ENCODE results near the gene RPS16. TPM values are rescaled to one million over a fixed set of nuclear protein-coding genes. Genes with fewer than 3 reads are reported as not detected.

Gene RPS16
- total and polyA plus RNA-seq, 4 donors = 109 to 1,094 (median 218) TPM

DNA sequence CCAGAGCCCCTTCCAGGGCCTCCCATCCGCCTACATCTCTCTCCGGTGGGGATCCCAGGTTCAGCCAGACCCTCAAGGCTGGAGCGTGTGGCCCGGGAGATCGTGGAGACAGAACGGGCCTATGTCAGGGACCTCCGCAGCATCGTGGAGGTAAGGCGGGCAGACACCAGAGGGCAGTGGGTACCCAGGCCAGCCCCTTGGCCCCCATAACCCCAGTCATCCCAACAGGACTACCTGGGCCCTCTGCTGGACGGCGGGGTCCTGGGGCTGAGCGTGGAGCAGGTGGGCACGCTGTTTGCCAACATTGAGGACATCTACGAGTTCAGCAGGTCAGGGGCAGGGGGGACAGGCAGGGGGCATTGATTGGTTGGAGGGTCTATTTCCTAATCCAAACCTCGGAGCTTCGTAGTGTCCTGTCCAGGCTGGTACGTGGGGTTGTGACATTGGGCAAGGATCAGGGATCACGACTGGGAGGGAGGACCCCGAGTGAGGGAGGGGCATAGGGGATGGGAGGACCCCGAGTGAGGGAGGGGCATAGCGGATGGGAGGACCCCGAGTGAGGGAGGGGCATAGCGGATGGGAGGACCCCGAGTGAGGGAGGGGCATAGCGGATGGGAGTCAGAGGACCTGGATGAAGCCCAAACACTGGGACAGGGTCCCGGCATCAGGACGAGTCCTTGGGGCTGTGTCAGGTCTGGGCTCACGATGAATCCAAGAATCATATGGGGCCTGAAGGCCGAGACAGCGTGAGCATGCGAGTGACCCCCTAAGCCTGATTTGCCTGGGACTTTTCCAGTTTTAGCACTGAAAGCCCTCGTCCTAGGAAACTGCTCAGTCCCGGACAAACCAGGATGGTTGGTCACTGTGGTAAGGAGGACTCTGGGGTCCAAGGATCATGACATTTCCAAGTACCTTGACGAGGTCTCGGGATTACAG lies 20.4 kb downstream of the RPS16 start:
- no peak overlapping the region for H3K9ac ChIP-seq (ENCODE audit: low read depth in 1 of 2, low read length in 2 of 2)
- H3K4me1 ChIP-seq (ENCODE audit: control insufficient read depth in 4 of 4, insufficient read depth in 4 of 4, low read length in 3 of 4) = peaks cover 5 to 29% (median 11%) of the 10 kb centered on the region in 4 donors
- no peaks in the 10 kb centered on the region for H3K9me3 ChIP-seq (ENCODE audit: control insufficient read depth in 4 of 4, low read length in 3 of 4)
- TF ChIP-seq, protein P1, sequence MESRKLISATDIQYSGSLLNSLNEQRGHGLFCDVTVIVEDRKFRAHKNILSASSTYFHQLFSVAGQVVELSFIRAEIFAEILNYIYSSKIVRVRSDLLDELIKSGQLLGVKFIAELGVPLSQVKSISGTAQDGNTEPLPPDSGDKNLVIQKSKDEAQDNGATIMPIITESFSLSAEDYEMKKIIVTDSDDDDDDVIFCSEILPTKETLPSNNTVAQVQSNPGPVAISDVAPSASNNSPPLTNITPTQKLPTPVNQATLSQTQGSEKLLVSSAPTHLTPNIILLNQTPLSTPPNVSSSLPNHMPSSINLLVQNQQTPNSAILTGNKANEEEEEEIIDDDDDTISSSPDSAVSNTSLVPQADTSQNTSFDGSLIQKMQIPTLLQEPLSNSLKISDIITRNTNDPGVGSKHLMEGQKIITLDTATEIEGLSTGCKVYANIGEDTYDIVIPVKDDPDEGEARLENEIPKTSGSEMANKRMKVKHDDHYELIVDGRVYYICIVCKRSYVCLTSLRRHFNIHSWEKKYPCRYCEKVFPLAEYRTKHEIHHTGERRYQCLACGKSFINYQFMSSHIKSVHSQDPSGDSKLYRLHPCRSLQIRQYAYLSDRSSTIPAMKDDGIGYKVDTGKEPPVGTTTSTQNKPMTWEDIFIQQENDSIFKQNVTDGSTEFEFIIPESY (IDR thresholded peaks at IDR 0.05) = no peak
- no peak for TF ChIP-seq RXRA (IDR thresholded peaks at IDR 0.05)
- no peak for TF ChIP-seq GABPA (IDR thresholded peaks at IDR 0.05 in 1 of 2, conservative IDR thresholded peaks at IDR 0.05 in 1 of 2)
- TF ChIP-seq FOXA1 (IDR thresholded peaks at IDR 0.05) = no peak
- TF ChIP-seq JUND (IDR thresholded peaks at IDR 0.05) = no peak
- TF ChIP-seq YY1 (IDR thresholded peaks at IDR 0.05) = no peak
- no peak for TF ChIP-seq ATF3 (IDR thresholded peaks at IDR 0.05)
- TF ChIP-seq REST (IDR thresholded peaks at IDR 0.05) = no peak
- no peak for TF ChIP-seq MAX (IDR thresholded peaks at IDR 0.05)
- no peak for TF ChIP-seq HNF4A (conservative IDR thresholded peaks at IDR 0.05)
- H3K27me3 ChIP-seq (ENCODE audit: control insufficient read depth in 4 of 4, insufficient read depth in 4 of 4, low read length in 3 of 4) = no peaks in the 10 kb centered on the region
- no peak overlapping the region for H3K4me3 ChIP-seq (ENCODE audit: low read depth in 1 of 3, low read length in 3 of 3)
- peaks cover 0 to 2% (median 0%) of the 10 kb centered on the region in 4 donors for H3K36me3 ChIP-seq (ENCODE audit: control insufficient read depth in 4 of 4, insufficient read depth in 3 of 4, low read depth in 1 of 4, low read length in 3 of 4)
- no peak overlapping the region for H3K27ac ChIP-seq (ENCODE audit: low read depth in 1 of 2, low read length in 2 of 2)
- no peak for DNase-seq (ENCODE audit: low spot score)
- WGBS = 75% methylated on average over 35 of the region's 35 CpGs

DNA sequence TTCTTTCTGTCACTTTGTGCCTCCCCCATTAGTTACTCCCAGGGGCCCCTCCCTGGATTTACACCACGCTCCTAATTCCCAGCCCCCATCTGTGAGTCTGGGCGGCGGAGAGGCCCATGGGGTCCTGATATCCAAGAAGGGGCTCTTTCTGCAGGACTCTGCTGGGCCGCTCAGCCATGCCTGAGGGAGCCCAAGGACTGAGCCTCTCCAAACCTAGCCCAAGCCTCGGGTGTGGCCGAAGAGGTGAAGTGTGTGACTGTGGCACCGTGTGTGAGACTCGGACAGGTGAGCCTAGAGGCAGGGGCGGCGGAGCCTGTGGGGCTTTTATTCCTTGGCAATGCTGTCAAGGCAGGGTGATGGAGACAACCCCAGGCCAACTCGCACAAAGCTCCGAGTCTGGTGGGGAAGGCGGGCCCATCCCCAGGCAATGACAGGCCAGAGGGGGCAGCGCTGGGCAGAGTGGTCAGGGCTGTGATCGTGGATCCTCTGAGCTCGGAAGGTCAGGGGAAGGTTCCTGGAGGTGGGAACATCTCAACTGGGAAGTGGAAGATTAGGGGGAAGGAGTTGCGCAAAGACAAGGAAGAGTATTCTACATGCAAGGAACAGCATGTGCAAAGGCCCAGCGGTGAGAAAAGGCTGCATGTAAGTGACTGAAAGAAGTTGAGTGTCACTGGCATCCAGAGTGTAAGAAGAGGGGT lies 21.7 kb downstream of the RPS16 start:
- no peak for DNase-seq (ENCODE audit: low spot score)
- Histone ChIP-seq H3K4me1 (ENCODE audit: control insufficient read depth in 4 of 4, insufficient read depth in 4 of 4, low read length in 3 of 4) (peaks cover 5 to 32% (median 11%) of the 10 kb centered on the region in 4 donors), H3K9me3 (ENCODE audit: control insufficient read depth in 4 of 4, low read length in 3 of 4) (no peaks in the 10 kb centered on the region), H3K9ac (ENCODE audit: low read depth in 1 of 2, low read length in 2 of 2) (no peak overlapping the region), H3K36me3 (ENCODE audit: control insufficient read depth in 4 of 4, insufficient read depth in 3 of 4, low read depth in 1 of 4, low read length in 3 of 4) (peaks cover 0 to 2% (median 0%) of the 10 kb centered on the region in 4 donors), H3K27me3 (ENCODE audit: control insufficient read depth in 4 of 4, insufficient read depth in 4 of 4, low read length in 3 of 4) (no peaks in the 10 kb centered on the region), H3K27ac (ENCODE audit: low read depth in 1 of 2, low read length in 2 of 2) (peak overlapping the region; percentile 55 to 89), H3K4me3 (ENCODE audit: low read depth in 1 of 3, low read length in 3 of 3) (peak overlapping the region in 1 of 3 donors; percentile 67)
- WGBS = 75% methylated on average over 18 of the region's 18 CpGs
- no peak for TF ChIP-seq NR2F2 (IDR thresholded peaks at IDR 0.05)

All from liver (tissue), 9 donors.